NOMO-1 treated with dmso at 0.1 percent for 144 hours (cell line): ENCODE measurements around the gene LRCOL1.
"Not testable (repeated sequence)": the region's sequence is repeated elsewhere in the genome, so short reads cannot be mapped to it uniquely, and the experiment has no call there.

Experiments
- DNase-seq: peaks from one replicate; lab custom pipeline; 2025; ENCODE audit not compliant: unreplicated experiment; lab: John Stamatoyannopoulos, UW

Gene LRCOL1

GRCh38 chr12:132602572-132603239 lies 7.7 kb downstream of the LRCOL1 start:
- no peak for DNase-seq

DNA sequence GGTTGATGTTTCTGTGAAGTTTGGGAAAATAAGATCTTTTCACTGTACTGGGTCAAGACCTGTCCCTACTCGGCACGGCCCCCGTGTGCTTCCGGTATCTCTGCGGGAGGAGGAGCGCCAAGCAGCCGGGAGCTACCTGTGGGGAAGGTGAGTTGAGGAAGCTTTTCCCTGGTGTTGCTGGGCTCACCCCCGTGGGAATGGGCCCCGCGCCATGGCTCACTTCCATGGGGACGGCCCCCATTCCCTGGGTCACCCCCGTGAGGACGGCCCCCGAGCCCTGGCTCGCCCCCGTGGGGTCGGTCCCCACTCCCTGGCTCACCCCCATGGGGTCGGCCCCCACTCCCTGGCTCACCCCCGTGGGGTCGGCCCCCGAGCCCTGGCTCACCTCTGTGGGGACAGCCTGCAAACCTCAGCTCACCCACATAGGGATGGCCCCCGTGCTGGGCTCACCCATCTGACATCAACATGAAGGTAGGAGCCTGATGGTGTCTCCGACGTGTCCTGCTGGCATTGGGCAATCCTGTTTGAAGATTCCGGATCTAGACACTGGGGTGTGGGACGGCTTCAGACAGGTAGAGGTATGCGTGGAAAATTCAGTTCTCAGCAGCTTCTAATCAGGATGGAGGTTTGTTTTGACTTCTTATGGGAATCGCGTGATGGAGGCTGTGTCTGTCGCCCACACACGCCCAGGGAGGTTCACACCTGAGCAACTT lies 9.1 kb downstream of the LRCOL1 start:
- DNase-seq = no peak

GRCh38 chr12:132600048-132601032 lies 10.0 kb downstream of the LRCOL1 start:
- peak; percentile 62 for DNase-seq

DNA sequence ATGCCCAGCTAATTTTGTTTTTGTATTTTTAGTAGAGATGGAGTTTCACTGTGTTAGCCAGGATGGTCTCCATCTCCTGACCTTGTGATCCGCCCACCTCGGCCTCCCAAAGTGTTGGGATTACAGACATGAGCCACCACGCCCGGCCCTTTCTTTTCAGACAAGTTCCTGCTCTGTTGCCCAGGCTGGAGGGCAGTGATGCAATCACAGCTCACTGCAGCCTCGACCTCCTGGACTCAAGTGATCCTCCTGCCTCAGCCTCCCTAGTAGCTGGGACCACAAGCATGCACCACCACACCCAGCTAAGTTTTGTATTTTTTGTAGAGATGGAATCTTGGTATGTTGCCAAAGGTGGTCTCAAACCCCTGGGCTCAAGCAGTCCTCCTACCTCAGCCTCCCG lies 10.9 kb downstream of the LRCOL1 start:
- DNase-seq = not testable (repeated sequence)

DNA sequence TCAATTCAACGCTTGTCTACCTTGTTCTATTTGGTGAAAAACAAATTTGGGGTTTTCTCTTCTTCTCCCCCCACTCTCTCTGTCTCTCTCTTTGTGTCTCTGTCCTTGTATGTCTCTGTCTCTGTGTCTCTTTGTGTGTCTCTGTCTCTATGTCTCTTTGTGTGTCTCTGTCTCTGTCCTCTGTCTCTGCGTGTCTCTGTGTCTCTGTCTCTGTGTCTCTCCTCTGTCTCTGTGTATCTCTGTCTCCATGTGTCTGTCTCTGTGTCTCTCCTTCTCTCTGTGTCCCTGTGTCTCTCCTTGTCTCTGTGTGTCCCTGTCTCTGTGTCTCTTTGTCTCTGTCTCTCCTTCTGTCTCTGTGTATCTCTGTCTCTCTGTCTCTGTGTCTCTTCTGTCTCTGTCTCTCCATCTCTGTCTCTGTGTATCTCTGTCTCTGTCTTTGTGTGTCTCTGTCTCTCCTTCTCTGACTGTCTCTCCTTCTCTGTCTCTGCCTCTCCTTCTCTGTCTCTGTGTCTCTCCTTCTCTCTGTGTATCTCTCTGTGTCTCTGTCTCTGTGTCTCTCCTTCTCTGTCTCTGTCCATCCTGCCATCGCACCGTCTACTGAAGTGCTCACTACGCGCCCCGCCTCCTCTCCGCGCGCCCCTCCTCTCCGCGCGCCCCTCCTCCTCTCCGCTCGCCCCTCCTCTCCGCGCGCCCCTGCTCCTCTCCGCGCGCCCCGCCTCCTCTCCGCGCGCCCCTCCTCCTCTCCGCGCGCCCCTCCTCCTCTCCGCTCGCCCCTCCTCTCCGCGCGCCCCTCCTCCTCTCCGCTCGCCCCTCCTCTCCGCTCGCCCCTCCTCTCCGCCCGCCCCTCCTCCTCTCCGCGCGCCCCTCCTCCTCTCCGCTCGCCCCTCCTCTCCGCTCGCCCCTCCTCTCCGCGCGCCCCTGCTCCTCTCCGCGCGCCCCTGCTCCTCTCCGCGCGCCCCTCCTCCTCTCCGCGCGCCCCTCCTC lies 12.8 kb downstream of the LRCOL1 start:
- no peak for DNase-seq

DNA sequence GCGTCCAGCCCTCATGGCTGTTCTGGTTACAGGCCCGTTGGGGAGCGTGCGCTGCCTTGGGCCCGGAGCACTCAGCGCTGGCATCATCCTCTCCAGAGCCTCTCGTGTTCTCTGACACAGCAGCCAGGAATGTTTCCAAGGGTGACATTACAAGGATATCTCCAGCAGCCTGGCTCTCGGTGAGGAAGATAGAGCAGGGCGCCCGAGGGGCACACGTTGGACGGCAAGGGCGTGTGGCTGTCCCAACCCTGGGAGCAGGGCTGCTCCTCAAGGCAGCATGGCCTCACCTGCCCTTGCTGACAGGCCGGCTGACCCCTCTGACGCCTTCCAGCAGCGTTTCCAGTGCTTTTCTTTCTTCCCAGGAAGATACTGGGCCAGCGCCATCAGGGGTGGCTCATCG lies 14.4 kb downstream of the LRCOL1 start:
- no peak for DNase-seq

DNA sequence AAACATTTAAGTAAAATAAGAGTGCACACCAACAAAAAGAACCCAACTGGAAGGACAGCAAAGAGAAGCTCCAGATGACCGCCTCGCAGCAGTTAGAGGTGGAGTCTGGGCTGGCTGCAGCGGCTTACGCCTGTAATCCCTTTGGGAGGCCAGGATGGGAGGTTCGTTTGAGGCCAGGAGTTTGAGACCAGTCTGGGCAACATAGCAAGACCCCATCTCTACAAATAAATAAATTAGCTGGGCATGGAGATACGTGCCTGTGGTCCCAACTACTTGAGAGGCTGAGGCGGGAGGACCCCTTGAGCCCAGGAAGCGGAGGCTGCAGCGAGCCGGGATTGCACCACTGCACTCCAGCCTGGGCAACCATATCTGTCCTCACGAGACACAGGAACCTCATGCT lies 15.2 kb downstream of the LRCOL1 start:
- DNase-seq = no peak

DNA sequence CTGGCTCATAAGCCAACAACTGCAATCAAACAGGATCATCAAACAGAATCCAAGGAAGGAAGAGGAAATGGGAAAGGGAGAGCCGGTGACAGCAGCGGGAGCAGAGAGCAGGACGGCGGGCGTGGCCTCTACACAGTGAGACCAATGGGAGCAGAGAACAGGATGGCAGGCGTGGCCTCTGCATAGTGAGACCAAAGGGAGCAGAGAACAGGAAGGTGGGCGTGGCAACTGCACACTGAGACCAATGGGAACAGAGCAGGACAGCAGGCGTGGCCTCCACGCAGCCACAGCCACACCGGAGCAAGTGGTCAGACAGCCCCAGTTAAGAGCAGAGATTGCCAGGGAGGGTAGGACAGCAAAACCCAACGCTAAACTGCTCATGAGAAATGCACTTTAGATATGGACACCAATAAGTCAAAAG lies 16.4 kb downstream of the LRCOL1 start:
- no peak for DNase-seq

DNA sequence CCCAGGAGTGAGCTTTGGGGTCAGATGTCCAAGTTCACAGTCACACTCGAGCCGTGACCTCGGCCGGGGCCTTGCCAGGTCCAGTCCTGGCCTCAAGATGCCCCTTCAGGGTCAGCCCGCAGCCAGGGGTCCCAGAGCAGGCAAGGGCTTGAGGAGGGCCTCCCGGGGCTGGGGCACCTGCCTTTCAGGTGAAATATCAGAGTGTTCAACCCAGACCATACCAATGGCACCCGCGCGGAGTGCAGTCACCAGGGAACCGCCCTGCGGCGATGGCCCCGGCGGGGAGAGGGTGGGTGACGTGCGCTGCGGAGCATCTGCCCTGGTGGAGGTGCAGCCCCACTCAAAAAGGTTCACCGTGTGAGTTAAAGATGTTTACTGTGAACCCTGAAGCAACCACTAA lies 16.9 kb downstream of the LRCOL1 start:
- DNase-seq = no peak

- no peak for DNase-seq
Observed at GRCh38 chr12:132593071-132593470, 17.3 kb downstream of the LRCOL1 start.

GRCh38 chr12:132592282-132592970 lies 18.0 kb downstream of the LRCOL1 start:
- no peak for DNase-seq

DNA sequence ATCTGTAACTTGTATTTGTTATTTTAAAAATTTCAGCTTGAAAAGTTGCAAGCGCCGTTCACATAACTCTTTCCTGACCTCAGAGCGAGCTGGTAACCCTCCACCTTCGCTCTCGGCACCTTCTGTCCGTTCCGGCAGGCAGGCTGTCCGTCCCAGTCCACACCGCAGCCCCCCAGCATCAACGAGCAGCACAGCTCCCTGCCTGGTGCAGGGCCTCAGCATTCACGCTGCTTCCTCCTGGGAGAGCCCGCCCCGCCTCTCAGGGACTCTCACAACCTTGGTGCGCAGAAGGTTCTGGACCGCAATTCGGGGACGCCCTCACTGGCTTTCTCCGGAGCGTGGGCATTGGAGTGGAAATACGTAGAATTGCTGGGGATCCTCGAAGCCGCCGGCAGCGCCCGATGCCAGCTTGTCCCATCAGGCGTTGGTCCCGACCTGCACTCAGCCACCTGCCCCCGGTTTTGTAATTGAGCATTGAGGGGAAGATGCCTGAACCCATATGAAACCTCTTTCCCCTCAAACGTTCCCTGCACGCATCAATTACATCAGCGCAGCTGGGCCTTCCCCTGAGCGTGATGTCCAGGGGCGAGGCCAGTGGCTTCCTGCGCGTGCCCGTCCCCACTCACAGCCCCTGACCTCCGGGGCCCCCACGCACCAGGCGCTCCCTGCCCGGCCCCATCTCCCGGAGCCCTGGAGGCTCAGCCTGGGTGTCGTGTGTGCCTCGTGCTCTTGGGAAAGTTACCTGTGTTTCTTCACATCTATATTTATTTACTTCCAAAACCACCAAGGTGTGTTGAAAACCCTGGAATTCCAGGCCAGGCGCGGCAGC lies 19.1 kb downstream of the LRCOL1 start:
- DNase-seq = no peak

DNA sequence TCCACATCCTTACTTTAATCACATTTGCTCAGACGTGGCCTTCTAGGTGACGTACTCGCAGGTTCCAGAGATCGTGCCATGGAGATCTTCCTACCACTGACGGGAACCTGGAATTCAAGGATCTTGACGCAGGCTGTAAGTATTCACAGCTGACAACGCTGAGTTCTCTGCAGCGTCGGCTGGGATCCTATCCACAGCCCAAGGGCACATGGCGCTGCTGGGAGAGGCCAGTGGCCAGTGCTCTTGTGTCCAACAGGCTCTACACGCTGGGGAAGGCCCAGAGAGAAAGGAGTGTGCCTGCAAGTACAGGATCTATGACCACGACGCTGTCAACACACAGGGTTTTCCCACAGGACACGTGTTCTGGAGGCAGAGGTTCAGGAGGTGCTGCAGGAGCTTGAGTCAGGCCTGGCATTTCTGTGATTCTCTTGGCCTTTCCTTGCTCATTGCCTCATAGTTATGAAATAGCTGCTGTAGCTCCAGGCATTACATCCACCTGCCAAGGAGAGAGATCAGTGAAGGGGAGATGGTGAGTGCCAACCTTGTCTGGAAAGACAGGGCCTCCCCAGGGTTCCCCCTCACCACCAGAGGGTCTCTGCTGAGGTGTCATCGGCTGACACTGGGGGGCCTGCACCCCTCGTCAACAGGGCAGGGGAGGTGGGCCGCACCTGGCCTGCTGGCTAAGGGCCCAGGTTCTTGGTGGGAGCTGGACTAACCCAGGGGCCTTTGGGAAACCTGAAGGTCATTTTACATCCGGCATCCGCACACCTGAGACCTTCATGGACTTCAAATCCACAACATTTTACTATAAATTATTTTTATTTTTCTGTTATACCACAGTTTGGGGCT lies 21.3 kb downstream of the LRCOL1 start:
- no peak for DNase-seq

DNA sequence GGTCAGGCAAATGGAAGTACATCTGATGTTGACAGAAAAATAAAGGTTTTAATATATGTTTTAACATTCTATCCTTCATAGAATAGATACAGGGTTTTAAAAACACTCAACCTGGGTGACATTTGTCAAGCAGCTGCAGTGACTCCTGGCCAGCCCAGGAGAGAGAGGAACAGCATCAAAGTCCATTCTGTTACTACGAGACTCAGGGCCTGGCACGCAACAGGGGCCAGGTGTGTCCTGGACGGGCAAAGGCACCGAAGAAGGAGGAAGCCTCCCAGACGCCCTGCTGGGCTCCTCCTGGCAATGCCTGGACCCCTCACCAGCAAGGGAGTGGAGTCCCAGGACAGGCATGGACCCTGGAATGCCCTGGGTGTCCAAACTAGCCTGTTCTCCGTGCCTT lies 22.1 kb downstream of the LRCOL1 start:
- no peak for DNase-seq

DNA sequence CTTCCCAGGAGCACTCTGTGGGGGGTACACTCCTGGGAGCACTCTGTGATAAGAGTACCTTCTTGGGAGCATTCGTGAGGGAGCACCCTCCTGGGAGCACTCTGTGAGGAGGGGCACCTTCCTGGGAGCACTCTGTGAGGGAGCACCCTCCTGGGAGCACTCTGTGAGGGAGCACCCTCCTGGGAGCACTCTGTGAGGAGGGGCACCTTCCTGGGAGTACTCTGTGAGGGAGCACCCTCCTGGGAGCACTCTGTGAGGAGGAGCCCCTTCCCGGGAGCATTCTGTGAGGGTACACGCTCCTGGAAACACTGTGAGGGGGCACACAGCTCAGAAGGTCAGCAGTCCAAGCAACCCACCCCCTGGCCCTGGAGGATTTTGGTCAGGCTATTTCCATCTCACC lies 22.6 kb downstream of the LRCOL1 start:
- no peak for DNase-seq

- DNase-seq = no peak
Observed at GRCh38 chr12:132586929-132587328, 23.5 kb downstream of the LRCOL1 start.

DNA sequence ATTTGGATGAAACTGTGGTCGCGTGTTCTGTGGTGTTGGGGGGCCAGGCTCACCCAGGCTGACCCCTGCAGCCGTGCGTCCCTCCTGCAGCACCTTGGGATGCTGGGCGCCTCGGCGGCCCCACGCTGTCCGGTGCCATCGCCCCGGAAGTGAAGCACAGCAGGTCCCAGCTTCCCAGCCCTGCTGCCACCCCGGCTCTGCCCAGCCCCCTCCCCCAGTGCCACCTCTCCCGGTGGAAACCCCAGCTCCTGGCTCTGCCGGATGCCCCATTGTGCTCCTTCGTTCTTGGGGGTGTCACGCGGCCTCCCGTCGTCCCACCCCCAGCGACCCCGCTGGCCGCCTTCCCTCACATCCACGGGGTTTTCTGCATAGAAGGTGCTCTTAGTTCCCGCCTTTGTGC lies 25.2 kb downstream of the LRCOL1 start:
- DNase-seq = no peak

- DNase-seq = no peak
Observed at GRCh38 chr12:132584429-132584828, 26.0 kb downstream of the LRCOL1 start.
